Embryonic facial prominence (tissue), 1 donor: ENCODE measurements around the gene FCGBP.

Experiments used
- DNase-seq: peaks from one replicate; pipeline ENCODE4 v3.0.0-alpha.2; 2016; ENCODE audit errors: extremely low spot score

The FCGBP gene

DNA sequence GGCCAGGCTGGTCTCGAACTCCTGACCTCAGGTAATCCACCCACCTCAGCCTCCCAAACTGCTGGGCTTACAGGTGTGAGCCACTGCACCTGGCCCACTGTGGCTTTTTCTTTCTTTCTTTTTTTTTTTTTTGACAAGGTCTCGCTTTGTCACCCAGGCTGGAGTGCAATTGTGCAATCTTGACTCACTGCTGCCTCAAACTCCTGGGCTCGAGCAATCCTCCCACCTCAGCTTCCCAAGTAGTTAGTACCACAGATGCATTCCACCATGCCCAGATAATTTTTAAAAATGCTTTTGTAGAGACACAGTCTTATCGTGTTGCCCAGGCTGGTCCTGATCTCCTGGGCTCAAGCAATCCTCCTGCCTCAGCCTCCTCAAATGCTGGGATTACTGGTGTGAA is 12.1 kb upstream of the FCGBP start:
- DNase-seq = no peak

DNA sequence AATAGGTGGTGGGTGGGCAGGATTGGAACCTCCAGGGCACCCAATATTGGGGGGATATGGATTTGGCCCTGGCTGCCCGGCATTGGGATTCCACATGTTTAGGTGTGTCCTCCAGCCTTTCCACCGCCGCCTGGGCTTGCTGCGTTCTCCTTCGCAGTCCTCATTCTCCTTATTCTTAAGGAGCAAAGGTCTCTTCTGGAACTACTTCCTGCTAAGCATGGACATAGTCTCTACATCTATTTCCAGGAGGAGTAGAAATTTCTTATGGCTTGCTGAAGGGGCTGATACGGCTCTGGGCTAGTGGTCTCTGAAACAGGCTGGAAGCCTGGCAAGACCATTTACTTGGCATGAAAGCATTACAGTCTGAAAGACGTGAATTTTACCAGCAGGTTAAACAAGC is 9.2 kb upstream of the FCGBP start:
- DNase-seq = no peak

DNA sequence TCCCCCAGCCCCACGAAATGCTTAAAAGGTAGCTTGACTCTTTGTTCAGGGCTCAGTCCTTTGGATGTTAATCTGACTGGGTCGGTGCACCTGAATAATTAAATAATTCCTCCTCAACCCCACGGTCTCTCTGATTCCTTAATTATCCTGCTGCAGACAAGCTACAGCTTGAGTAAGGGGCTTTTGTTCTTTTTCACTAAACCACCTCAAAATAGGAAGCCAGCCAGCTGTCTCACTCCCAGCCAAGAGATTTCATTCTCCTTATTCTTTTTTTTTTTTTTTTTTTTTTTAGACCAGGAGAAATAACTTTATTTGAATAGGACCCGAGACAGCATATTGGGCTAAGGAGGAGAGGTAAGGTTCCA is 7.9 kb upstream of the FCGBP start:
- DNase-seq = no peak

DNA sequence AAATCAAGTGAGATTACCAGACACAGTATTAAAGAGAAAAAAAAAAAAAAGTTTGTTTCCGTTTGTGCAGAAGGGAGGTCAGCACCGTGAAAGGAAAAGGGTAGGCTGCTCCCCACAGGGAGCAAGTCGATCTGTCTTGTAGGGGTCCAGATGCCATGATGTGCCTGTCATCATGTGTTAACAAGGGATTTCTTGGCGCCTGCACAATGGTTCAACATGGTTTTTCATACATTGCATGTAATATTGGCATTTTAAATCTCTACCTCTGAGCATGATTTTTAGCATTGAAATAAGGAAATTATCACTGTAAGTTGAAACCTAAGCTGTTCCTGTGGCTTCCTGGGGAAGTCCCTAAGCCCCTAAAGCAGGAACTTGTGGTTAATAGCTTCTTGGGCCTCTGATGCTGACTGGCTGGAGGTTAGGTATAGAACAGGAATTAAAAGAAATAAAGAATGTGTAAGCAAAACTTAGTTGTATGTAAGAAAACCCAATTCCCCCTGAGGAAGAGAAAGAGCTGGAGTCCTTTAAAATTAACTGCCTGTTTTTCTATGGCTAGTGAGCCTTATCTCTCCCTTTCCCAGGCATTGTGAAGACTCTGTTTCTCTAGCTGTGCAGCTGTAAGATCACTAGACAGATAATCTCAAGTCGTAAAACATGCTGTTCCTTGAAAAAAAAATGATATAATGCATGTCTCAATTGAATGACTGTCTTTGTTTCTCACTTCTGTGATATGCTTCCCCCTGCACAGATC is 7.4 kb upstream of the FCGBP start:
- peak; percentile 21 for DNase-seq

DNA sequence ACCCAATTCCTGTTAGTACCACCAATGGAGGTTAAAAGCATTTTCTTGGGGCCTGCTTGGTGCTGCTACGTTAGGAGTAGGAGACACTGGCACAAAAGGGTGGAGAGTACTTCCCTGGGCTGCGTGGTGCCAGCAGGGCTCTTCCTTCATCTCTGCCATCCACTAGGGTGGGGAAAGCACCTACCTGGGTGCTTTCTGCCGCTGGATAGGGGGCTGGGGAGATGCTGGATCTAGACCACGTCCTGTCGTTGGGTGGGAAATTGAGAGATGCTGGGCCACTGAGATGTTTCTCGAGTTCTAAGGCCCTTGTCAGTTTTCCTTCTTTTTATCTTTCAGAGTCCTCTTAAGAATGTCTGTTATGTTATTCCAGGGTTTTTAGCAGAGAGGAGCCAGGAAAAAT is 6.7 kb upstream of the FCGBP start:
- DNase-seq = no peak

DNA sequence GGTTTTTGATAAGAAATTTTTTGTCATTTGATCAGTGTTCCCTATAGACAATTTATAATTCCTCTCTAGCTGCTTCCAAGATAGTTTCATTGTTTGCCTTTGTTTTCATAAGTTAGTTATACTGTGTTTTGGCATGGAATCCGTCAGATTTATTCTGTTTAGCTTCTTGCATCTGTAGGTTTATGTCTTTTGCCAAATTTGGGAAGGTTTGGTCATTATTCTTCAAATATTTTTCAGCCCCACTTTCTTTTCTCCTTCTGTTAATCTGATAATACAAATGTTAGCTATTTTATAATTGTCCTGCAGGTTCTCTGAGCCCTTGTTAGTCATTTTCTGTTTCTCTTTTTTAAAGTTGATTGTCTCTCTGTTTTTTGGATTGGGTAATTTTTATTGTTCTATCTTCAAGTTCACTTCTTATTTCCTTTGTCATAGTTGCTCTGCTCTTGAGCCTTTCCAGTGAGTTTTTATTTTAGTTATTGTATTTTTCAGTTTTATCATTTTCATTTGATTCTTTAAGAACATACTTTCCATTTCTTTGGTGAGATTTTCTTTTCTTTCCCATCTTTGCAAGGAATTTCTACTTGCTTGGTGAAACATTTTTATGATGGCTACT is 5.9 kb upstream of the FCGBP start:
- DNase-seq = no peak

DNA sequence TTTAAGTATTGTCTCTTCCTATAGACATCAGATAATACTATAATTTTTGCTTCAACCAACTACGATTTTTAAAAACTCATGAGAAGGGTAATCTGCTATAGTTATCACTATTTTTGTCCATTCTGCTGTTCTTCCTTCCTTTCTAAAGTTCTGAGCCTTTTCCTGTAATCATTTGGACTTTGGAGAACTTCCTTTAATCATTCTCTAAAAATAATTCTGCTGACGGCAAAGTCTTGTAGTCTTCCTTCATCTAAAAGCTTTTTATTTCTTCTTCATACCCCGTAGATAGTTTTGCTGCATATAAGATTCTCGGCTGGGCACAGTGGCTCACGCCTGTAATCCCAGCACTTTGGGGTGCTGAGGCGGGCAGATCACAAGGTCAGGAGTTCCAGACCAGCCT is 5.1 kb upstream of the FCGBP start:
- DNase-seq = no peak

DNA sequence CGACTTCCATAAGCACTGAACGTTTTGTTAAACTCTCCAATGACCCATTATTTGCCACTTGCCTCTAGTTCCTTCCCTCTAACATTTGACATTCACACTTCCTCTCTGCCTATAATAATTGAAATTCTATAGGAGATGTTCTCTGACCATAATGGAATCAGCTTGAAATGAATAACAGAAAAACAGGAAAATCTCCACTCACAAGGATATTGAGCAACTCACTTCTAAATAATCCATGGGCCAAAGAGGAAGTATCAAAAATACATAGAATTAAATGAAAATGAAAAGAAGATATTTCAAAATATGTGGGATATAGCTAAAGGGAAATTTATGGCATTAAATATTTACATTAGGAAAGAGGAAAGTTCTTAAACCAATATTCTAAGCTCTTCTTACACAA is 3.4 kb upstream of the FCGBP start:
- DNase-seq = no peak

DNA sequence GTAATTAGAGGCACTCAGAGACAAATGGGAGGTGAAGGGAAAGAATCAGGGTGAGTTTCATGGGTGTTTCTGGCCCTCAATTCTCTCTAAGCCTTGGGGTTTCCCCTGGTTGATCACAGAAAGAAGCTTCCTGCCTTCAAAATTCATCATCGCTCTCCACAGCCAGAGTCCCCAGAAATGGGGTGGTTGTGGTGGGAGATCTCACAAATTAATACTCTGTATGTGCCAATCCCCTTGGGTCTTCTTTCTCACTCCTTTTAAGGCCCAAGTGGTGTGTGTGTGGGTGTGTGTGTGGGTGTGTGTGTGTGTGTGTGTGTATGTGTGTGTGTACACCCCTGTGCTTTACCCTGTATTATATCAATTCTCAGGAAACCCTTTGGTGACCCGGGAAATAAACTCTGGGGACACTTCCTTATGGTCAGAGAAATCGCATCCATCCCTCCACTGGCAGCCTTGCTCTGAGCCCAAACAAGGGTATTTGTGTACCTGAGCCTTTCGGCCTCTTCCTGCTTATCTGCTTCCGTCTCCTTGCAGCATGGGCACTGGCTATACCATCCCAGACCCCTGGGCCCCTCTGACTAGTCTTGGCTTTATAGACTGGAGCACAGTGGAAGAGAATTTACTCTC is 2.8 kb upstream of the FCGBP start:
- DNase-seq = no peak

DNA sequence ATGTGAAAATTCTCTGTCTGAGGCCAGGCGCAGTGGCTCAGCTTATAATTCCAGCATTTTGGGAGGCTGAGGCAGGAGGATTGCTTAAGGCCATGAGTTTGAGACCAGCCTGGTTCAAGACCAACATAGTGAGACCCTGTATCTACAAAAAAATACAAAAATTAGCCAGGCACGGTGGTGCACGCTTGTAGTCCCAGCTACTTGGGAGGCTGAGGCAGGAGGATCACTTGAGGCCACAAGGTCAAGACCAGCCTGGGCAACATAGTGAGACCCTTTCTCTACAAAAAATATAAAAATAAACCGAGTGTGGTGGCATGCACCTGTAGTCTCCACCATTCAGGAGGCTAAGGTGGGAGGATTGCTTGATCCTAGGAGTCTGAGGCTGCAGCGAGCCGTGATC is 2.2 kb upstream of the FCGBP start:
- DNase-seq = no peak

DNA sequence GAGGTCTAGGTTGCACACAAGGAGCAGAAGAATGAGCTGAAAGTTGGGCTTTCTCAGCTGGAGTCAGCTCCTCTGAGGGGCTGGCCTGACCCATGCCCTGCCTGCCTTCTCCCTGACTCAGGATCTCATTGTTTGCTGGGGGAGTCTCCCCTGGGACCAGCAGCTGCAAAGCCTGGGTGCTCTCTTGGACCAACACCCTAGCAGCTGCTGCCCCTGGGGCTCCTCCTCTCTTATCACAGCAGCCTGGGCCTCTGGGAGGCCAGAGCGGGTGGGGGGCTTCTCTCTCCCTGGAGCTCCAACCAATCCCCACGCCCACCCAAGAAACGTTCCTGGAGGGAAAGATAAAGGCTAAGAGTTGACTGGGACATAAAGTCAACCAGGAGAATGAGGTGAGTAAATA is 1.6 kb upstream of the FCGBP start:
- no peak for DNase-seq

DNA sequence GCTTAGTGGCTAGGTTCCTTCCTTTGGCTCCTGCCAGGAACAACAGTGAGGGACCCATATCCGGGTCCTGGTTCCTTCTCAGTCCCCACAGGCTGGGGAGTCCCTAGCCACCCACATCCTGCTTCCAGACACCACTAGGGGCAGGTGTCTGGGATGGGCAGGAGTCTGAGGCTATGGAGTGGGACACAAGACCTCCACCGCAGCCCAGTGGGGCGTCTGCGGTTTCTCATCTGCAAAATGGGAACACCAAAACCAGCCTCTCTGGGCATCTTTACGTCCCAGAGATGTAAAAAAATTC is 879 bp upstream of the FCGBP start:
- no peak for DNase-seq

DNA sequence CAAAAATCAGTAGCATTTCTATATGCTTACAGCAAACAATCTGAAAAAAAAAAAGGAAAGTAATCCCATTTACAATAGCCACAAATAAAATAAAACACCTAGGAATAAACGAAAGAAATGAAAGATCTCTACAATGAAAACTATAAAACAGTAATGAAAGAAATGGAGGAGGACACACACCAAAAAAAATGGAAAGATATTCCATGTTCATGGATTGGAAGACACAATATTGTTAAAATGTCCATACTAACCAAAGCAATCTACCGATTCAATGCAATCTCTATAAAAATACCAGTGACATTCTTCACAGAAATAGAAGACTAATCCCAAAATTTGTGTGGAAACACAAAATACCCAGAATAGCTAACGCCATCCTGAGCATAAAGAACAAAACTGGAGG is 4.7 kb downstream of the FCGBP start:
- DNase-seq = no peak

DNA sequence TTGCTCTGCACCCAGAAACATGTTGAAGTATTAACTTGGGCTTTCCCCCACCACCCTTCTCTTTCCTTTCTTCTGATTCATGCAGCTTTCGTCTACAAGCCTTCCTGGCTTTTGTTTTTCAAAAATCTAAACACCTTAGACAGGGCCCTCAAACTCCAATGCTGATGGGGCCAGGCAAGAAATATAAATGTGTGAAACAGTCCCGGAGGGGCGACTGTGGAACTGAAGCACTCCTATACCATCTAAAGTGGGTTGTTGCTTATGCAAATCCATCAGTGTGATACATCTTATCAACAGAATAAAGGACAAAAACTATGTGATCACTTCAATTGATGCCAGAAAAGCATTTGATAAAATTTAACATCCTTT is 6.1 kb downstream of the FCGBP start:
- DNase-seq = no peak

DNA sequence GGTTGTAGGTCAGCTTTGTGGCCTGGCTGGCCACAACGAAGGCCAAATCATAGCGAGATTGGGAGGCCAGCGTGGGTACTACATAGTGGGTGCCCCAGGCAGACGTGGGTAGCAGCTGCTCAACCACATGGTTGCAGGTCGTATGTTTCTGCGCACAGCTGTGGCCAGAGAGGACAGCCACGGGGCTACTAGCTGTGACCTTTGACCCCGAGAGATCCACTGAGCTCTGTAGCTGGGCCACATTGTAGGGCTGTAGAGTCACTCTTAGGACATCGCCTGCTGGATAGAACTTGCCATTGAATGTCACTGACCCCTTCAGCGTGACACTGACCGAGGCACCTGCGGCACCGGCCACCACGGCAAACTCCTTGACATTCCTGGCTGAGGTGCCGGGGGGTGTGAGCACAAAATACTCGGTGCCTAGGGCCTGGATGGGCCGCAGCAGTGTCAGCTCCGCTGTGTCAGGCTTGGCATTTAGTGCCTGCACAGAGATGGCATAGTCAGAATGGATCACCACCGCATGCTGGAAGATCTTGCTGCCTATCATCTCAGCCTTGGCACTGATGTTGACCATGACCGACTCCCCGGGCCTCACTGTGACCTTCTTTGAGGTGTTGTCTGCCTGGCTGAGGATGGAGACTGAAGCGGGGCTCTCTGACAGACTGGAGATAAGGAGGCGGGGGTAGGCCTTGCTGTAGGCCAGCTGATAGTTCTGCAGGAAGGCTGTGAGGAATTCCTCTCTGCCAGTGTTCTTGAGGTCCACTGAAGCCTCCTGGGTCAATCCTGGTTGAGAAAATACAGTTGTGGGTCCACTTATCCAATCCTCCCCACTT is 6.7 kb downstream of the FCGBP start:
- DNase-seq = no peak

DNA sequence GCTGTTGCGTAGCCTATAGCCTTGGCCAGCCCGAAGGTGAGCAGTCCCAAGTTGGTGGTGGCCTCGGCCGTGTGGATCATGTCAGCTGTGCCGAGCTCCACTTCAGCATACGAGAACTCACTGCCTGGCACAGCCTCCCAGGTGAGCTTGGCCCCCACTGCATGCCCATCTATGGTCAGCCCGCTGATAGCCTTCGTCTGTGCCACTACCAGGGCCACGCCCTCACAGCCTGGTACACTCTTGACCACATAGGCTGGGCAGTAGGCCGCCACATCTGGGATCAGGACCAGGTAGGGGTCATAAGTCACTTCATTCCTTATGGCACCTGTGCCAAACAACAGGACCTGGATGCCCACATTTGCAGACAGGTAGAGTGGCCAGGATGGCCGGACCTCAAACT is 7.4 kb downstream of the FCGBP start:
- DNase-seq = no peak

DNA sequence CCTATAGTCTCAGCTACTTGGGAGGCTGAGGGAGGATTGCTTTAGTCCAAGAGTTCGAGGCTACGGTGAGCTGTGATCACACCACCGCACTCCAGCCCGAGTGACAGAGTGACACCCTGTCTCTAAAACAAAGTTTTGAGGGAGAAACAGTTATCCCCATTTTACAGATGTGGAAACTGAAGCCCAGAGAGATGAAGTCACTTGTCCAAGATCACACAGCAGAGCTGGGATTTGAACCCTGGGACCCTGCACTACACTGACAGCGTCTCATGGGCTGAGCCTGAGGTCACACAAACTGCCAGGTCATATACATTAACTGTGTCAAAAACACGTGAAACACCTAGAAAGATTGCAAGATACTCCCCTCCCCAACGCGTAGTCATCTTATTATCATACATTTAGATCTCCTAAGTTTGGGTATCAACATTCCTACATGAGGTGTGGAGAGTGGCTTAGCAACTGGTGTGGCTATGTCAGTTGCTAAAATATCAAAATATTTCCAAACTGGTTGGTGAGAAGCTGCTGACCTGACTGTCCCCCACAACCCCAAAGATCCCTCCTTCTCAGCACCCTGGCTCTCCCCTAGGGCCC is 8.2 kb downstream of the FCGBP start:
- DNase-seq = no peak

DNA sequence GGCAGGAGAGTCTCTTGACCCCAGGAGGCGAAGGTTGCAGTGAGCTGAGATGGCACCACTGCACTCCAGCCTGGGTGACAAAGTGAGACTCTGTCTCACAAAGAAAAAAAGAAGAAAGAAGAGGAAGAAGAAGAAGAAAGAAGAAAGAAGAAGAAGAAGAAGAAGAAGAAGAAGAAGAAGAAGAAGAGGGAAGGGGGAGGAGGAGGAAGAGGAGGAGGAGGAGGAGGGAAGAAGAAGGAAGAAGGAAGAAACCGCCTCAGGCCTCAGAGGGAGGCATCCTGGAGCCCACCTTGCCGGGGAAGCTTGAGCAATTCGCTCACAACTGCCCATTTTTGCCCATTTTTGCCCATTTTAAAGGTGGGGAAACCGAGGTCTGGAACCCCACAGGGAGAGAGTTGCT is 9.5 kb downstream of the FCGBP start:
- DNase-seq = no peak

DNA sequence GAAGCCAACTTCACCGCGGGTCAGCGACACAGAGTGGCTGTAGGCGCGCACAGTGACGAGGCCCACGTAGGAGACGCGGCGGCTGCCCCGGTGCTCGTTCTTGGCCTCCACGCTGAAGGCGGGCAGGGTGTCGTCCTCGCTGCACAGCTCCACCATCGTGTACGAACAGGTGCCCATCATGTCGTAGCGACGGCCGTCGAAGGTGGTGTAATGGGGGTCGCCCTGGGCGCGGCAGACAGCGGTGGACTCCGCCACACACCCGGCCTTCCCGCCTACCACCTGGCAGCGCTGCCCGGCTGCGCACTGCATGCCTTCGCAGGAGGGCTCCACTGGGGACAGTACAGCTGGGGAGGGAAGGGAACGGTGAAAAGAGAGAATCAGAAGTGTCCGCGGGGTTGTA is 10.0 kb downstream of the FCGBP start:
- no peak for DNase-seq

DNA sequence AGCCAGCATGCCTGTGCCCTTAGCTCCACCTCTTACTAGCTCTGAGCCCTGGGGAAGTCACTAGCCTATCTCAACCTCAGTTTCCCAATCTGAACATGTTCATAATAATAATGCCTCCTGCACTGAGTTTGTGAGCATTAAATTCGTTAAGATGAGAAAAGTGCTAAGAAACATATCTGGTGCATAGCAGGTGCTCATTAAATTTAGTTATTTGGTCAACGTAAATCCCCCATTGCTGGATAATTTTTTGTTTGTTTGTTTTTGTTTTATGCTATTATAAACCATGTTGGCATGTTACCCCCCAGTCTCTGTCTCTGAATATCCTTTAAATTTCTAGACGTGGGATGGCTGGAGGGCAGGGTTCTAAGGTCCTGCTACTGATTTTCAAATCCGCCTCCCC is 10.6 kb downstream of the FCGBP start:
- no peak for DNase-seq

DNA sequence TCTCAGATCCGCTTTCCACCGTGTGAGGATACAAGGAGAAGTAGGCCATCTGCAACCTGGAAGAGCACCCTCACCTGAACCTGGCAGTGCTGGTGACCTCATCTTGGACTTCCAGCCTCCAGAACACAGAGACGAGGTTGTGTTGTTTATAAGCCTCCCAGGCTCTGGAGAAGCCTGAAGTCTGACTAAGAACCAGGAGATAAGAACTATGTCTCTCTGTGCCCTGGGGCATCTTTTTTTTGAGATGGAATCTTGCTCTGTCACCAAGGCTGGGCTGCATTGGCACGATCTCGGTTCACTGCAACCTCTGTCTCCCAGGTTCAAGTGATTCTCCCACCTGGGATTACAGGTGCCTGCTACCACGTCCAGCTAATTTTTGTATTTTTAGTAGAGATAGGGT is 14.5 kb downstream of the FCGBP start:
- no peak for DNase-seq

DNA sequence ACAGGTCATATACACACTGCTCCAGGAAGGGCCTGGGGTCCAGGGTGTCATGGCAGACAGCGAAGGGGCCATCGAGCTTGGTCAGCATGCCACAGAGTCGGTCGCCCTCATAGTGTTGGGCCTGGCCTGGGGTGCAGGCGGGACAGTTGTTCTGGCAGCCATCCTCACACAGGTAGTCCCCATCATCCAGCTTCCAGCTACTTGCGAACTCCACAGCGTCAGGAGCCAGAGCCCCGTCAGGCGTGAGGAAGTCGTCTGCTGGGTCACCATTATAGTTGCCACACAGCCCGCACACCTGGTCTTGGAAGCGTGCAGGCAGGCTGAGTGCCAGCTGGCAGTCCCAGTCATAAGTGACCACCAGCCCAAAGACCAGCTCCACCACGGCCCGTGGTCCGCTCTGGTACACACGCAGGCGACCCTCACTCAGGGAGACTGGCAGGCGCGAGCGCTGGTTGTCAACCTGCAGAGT is 16.2 kb downstream of the FCGBP start:
- DNase-seq = no peak
